COR-L47 (cell line): ENCODE data around the gene MOBP.

ENCODE experiments used
- DNase-seq: peaks from one replicate; lab custom pipeline; 2025; lab: John Stamatoyannopoulos, UW

The MOBP gene

GRCh38 chr3:39497753-39498152 is 30.3 kb downstream of the MOBP start:
- DNase-seq, result no peak

DNA sequence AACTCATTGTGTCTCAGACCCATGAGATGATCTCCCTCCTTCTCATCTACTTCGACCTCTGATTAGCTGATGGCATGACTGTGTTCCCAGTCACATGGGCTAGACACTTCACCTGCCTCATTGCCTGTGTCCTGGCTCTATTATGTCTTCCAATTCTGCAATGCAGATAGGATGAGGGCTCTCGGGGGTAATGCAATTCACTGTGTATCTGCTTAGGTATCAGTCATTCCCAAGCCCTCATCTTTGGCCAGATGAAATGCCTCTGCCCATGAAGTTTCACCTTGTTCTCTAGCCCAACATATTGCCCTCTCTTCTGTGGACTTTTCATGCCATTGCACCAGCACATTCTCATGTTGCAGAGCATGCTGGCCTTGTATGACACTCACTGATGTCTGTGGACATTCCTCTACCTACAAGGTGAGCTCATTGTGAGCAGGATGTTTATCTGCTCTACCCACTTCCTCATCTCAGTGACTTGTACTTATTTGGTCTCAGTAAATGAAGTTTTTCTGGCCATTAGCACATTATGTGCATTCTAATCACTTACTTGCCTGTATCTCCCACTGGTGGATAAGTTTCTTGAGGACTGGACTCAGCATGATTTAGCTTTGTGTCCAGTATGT is 32.3 kb downstream of the MOBP start:
- DNase-seq, result no peak

DNA sequence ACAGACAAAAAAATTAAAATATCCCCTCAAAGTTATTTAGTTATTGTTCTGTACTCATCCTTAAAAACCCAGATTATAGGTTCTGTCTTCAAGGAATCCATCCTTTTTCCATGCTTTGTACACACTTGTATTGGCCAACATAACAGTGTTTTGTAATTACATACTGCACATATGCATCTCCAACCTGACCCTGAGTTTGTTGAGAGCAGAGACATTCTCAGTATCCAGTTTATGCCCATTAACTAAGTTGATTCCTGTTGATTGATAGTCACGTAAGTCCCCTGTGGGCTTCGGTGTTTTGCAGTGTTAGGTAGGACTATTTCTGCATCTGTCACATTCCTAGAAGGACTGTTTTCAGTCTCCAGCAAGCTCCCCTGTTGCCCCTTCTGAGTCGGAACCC is 33.6 kb downstream of the MOBP start:
- DNase-seq, result no peak

GRCh38 chr3:39501968-39502837 is 34.7 kb downstream of the MOBP start:
- DNase-seq, result peak; percentile 20

- DNase-seq, result no peak
Measured at GRCh38 chr3:39502838-39503145, 35.3 kb downstream of the MOBP start.

DNA sequence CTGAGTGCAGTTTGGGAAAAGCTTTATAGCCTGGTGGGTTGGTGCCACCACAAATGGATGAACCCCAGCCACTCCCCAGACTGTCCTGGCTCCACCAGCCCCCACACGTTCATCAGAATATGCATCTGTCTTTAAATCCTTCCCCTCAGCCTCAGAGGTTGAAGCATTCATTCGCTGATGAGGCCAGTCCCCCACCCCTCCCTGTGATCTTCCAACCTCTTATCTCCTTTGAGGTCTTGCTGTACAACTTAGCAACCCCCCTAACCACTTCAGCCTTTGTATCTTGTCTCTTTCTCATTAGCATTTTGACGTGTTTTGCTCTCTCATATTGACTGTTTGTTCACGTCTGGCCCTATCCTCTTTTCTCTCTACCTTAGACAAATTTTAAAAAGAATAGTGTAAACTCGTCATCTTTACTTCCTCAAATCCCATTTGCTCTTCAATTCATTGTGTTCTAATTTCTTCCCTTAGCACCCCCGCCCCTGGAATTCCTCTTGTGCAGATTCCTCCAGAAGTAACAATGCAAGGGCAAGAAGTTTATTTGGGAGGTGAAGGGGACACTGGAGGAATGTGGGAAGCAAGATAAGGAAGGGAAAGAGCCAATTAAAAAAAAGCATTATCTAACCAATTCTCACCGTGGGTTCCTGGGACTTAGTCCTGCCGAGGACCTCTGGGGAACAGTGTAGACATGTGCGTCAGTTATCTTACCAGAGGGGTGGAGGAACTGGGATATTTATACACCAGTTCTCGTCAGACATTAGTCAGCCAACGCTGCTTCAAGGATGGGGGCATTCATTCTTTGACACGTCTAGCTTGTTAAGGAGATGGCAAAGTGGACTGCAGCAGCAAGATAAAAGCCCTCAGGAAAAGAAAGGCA is 38.6 kb downstream of the MOBP start:
- DNase-seq, result no peak

DNA sequence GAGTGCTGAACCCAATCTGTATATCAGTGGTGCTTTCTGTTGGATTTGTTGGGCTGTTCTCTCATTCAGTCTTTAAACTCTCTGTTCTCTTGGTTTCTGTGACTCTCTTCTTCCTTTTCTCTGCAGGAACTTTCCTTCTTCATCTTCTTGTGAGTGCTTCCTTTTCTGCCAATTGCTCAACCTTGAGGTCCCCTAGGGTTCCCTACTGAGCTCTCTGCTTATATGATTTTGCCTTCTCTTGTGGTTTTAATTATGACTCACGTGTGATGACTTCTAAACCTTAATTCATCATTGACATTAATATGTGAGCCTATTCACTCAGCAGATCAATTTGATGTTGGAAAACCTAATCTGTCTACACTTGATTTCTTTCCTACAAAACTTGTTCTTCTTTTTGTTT is 39.4 kb downstream of the MOBP start:
- no peak for DNase-seq

DNA sequence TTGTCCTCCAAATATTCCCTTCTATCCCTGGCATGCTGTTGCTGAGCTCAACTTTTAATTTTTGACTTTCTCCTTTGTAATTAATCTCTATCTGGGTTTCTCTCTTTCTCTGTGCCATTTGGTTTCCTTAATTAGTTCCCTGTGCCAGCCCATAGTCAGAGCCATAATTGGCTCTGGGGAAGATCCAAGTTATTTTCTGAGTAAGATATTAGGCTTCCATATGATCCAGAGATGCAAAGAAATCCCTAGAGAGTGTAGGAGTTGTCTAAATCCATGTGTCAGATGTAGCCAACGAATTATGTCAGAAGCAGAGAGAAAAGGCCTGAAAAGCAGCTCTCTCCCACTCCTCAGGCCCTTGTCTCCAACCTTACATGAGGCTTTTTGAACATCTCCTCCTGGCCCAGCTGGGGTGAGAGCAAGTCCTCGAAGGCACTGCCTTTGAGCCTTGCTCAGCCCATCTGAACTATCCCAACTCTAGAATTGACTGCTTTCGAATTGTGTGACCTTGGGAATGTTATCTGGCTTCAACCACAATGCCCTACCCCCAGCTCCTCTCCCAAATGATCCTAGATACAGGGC is 46.4 kb downstream of the MOBP start:
- no peak for DNase-seq

DNA sequence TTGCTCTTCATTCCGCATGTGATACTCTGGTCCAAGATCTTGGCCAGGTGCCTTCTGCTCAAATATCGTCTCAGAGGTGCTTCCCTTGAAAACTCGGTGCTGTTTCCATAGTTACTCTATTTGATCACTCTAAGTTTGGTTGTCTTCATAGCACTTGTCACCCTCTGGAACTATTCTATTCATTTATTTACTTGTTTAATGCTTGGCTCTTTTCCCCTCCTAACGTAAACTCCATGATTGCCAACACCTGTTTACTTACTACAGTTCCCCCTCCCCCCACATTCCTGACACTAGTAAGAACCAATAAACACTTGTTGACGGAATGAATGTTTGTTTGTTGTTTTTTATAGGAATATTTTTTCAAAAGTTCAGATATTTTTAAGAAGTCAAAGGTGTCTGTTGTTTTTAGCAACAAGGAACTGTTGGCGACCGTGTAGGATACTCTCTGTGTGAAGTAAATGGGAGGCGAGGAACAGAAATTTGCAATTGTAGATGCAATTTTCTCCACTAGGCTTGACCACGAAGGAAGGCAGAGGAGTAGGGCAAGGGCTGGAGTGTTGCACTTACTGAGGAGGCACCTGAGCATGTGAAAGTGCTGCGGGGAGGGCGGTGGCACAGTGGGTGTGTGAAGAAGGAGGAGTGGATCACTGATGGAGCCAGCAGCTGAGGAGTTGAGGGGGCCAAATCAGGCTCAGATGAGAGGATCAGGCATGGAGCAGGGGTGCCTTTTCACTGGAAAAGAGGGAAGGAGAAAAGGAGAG is 48.4 kb downstream of the MOBP start:
- no peak for DNase-seq

DNA sequence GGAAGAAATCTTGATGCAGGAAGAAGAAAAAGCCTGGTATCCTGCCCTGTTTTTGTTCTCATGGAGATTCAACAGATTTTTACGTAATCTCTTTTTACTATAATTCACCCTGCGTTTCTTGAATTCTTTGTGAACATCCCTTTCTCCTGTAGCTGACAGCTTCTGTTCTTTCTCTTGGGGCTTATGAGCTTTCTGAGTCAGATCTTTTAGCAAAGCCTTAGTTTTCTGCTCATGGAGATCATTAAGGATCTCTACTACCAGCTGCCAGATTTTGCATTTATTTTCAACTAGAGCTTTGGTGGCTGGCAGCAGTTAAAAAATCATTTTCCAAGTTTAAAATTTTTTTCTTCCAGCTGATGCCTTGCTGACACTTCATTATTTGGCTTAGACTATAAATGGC is 51.6 kb downstream of the MOBP start:
- no peak for DNase-seq

GRCh38 chr3:39519554-39520288 is 52.2 kb downstream of the MOBP start:
- DNase-seq, result no peak

DNA sequence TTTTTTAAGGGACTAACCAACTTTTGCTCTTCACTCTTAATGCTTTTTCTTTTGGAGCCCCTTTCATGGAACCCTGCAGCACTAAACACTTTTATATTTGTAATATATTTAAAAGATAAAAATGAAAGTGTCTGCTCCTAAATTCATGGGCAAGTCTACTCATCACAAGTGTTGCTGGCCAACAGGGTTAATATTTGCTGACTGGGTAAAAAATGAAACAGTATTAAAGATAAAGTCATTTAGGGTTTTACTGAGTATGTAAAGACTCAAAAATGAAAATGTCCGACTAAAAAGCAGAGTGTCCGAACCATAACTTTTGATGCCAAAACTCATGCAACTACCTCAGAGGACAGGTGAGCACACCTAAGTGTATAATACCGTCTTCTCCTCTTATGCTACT is 54.0 kb downstream of the MOBP start:
- DNase-seq, result no peak

GRCh38 chr3:39524107-39524506 is 56.6 kb downstream of the MOBP start:
- no peak for DNase-seq

GRCh38 chr3:39528844-39529243 is 61.4 kb downstream of the MOBP start:
- DNase-seq, result no peak

- no peak for DNase-seq
Measured at GRCh38 chr3:39529577-39529976, 62.1 kb downstream of the MOBP start.

GRCh38 chr3:39531066-39531465 is 63.6 kb downstream of the MOBP start:
- no peak for DNase-seq

DNA sequence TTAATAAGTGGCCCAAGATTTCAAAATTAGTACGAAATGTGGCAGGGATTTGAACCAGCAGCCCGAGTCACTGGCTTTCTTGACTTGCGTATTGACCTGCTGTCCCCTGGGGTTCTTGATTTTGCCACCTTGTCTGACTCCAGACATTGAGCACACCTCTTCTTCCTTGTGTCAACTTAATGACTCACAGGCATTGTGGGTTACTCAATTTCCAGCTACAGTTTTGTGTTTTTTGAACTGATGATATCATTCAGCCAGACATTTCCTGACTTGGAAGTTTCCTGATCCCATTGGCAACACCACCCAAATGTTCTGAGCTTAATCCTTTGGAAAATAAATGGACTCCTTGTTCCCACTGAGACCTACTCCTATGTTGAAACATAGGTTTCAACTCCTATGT is 64.2 kb downstream of the MOBP start:
- no peak for DNase-seq

- no peak for DNase-seq
Measured at GRCh38 chr3:39532777-39533176, 65.3 kb downstream of the MOBP start.

DNA sequence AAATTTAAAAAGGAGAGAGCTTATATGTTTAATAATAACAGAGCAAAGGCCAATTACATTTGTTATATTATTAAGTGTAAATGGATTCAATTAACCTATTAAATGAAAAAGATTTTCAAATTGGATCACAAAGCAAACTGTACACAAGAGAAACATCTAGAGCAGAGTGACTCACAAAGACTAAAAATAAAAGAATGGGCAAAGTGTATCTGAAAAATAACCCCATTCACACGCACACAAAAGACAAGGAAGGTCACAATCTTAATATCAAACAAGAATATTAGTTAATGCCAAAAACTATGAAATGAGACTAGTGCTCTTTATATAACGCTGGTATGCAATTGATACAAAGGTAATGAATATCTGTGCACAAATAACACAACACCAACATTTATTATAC is 65.7 kb downstream of the MOBP start:
- no peak for DNase-seq

DNA sequence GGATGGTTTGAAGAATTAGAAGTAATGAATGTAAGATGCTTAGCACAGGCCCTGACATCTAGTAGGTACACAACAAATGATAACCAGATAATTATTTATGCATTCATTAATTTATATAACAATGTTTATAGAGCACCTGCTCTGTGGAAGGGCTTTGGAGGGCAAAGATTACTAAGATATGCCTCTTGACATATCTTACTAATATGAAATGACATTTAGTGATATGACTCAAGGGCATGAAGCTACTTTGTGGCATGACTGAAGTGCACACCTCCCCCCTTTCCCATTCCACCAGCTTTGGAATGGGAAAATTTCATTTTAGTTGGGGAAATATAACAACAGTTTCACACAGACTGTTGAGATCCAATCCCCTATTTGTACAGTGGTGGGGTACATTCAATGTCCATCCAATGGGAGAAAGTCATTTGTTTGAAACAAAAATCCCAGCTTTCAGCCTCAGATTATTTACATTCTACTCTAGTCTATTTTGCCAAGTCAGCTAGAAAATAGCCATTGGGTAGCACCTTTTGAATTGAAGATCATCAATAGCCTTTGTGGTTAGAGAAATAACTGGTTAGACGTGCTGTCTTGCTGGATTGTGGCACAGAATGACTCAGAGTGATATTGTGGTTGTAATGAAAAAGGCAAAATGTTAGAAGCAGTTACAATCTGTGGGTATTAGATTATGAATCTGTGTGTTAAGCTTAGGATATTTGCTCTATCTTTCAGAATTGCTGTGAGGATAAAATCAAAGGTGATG is 72.9 kb downstream of the MOBP start:
- DNase-seq, result no peak
